BLaER1 treated with 17β-estradiol and CSF1 and Interleukin-3, amounts not matched to agents 10 nM and 100 nM (cell line): Measurements from ENCODE around the gene JAZF1.

Experiments
- H3K27ac ChIP-seq, 11 experiments: shearing (Covaris generic); formaldehyde crosslinking; 2 replicates each; pipeline ENCODE4 v1.8.1; 2022
- H3K27me3 ChIP-seq, 11 experiments: shearing (Covaris generic); formaldehyde crosslinking; 2 replicates each; pipeline ENCODE4 v1.8.1; 2022
- H3K36me3 ChIP-seq, 11 experiments: shearing (Covaris generic); formaldehyde crosslinking; 2 replicates each; pipeline ENCODE4 v1.8.1; 2022
- H3K4me1 ChIP-seq, 10 experiments: shearing (Covaris generic); formaldehyde crosslinking; 2 replicates each; pipeline ENCODE4 v1.8.1; 2022
- H3K4me2 ChIP-seq, 11 experiments: shearing (Covaris generic); formaldehyde crosslinking; 2 replicates each; pipeline ENCODE4 v1.8.1; 2022
- H3K4me3 ChIP-seq, 10 experiments: shearing (Covaris generic); formaldehyde crosslinking; 2 replicates each; pipeline ENCODE4 v1.8.1; 2022
- H3K9ac ChIP-seq, 11 experiments: shearing (Covaris generic); formaldehyde crosslinking; 2 replicates each; pipeline ENCODE4 v1.8.1; 2022
- H3K9me3 ChIP-seq, 11 experiments: shearing (Covaris generic); formaldehyde crosslinking; replicated peaks in 1 of 11; 2 replicates each; pipeline ENCODE4 v1.8.1; 2022
- H4K20me1 ChIP-seq, 11 experiments: shearing (Covaris generic); formaldehyde crosslinking; 2 replicates each; pipeline ENCODE4 v1.8.1; 2022
- Cebpa-rat ChIP-seq, 11 experiments: shearing (Covaris generic); IDR thresholded peaks; 2 replicates each; pipeline ENCODE4 v1.8.1; 2022

The JAZF1 gene

DNA sequence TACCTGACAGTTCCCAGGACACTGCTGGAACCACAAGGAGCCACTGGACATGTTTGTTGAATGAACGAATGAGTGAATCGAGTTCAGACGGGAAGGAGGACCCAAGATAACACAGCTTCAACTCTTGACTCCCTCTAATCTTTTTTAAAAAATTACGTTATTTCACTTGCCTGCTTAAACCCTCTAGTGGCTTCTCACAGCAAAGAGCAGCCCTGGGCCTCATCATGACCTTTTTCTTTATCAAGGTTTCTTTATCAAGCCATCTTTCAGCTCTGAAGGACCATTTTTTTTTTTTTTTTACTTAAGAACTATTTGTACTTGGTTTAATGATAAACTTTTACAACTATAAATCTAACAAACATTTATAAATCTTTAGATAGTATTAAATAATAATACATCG, 330.1 kb downstream of the JAZF1 start:
- H3K9ac ChIP-seq = no peak overlapping the region
- peaks cover 9 to 14% (median 11%) of the 10 kb centered on the region in 11 experiments; a peak in 21 of 22 replicates for H3K9me3 ChIP-seq
- H4K20me1 ChIP-seq = no peaks in the 10 kb centered on the region; a peak in 1 of 22 replicates
- H3K27ac ChIP-seq = no peak overlapping the region
- H3K4me1 ChIP-seq = no peaks in the 10 kb centered on the region
- no peak for TF ChIP-seq Cebpa-rat (IDR thresholded peaks at IDR 0.05)
- H3K36me3 ChIP-seq = peaks cover 0 to 43% (median 5%) of the 10 kb centered on the region in 11 experiments; a peak in 10 of 22 replicates
- H3K4me3 ChIP-seq = no peak overlapping the region
- no peaks in the 10 kb centered on the region for H3K27me3 ChIP-seq
- H3K4me2 ChIP-seq = no peak overlapping the region

DNA sequence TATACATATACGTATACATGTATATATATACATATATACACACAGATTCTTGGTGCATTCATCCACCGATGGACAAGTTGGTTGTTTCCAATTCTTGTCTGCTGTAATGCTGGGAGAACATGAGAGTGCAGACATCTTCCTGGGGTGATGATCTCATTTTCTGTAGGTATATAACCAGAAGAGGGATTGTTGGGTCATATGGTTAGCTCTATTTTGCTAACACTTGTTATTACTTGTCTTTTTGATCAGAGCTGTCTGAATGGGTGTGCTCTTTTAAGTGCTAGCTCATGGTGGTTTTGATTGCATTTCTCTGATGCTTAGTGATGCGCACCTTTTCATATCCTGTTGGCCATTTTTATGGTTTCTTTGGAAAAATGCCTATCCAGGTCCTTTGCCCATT, 334.2 kb downstream of the JAZF1 start:
- Histone ChIP-seq H3K4me1 (peaks cover 0 to 18% (median 5%) of the 10 kb centered on the region in 10 experiments; a peak in 9 of 20 replicates), H3K27me3 (no peaks in the 10 kb centered on the region), H3K4me2 (no peak overlapping the region), H3K27ac (no peak overlapping the region), H3K9ac (no peak overlapping the region), H4K20me1 (peaks cover 0 to 11% (median 0%) of the 10 kb centered on the region in 11 experiments; a peak in 4 of 22 replicates), H3K4me3 (no peak overlapping the region), H3K9me3 (no peaks in the 10 kb centered on the region), H3K36me3 (peaks cover 0 to 51% (median 0%) of the 10 kb centered on the region in 11 experiments; a peak in 6 of 22 replicates)
- TF ChIP-seq Cebpa-rat (IDR thresholded peaks at IDR 0.05) = no peak

DNA sequence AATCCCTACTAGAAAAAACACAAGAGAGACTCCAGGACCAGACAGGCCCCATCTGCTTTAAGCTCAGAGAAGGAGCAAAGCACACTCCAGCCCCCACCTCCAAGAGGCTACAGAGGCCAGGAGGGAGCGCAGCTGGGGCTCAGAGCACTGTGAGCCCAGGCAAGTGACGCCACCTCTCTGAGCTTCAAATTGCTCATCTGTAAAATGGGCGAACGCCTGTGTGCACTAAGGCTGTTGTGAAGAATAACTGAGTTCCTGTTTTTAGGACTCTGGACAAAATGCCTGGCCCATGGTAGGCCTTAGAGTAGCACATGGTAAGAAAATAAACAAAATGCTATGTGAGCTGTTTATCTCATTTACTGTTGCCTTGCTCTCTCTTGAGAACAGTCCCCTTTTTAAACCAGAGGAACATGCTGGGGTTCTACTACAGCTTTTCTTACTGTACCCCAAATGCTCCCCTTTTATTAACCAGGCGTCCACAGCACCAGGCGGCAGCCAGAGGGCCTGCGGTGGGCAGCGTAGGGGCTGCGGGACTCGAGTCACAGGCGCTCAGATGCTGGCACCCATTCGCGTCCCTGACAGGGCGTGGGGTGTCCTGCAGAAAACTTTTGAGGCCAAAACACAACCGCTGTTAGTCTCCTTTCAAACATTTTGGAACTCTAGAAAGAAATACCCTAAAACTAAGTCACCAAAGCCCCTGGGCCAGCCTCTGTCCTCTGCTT, 336.9 kb downstream of the JAZF1 start:
- Histone ChIP-seq H4K20me1 (peaks cover 0 to 13% (median 0%) of the 10 kb centered on the region in 11 experiments; a peak in 5 of 22 replicates), H3K4me3 (no peak overlapping the region), H3K4me2 (peak overlapping the region in 1 of 11 experiments; percentile 43; a peak in 1 of 22 replicates), H3K4me1 (peaks cover 7 to 44% (median 31%) of the 10 kb centered on the region in 10 experiments; a peak in 15 of 20 replicates), H3K27me3 (no peaks in the 10 kb centered on the region), H3K9me3 (no peaks in the 10 kb centered on the region), H3K36me3 (peaks cover 0 to 56% (median 12%) of the 10 kb centered on the region in 11 experiments; a peak in 11 of 22 replicates), H3K27ac (no peak overlapping the region), H3K9ac (no peak overlapping the region)
- TF ChIP-seq Cebpa-rat (IDR thresholded peaks at IDR 0.05) = no peak

DNA sequence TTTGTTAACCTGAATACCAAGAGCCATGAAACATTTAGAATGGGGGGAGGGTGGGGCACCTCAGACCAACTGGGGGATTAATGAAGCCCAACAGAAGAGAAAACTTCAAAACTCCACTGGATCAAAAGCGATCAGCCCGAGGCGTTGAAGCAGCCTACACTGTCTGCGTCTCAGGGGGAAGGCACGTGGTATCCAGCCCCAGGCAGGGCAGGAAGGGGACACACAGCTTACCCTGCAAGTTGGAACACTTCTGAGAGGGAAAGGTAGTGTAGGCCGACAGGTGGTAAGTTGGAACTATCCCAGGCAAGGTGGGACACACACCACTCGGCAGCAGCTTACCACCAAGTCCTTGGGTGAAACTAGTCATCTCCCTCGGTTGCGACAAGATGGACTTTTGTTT, 337.7 kb downstream of the JAZF1 start:
- Histone ChIP-seq H3K4me2 (peak overlapping the region in 6 of 11 experiments; percentile 9 to 43 (median 31); a peak in 7 of 22 replicates), H3K9me3 (no peaks in the 10 kb centered on the region), H3K4me1 (peaks cover 7 to 51% (median 35%) of the 10 kb centered on the region in 10 experiments; a peak in 15 of 20 replicates), H3K27me3 (no peaks in the 10 kb centered on the region), H3K9ac (no peak overlapping the region), H4K20me1 (peaks cover 0 to 13% (median 0%) of the 10 kb centered on the region in 11 experiments; a peak in 5 of 22 replicates), H3K36me3 (peaks cover 0 to 63% (median 20%) of the 10 kb centered on the region in 11 experiments; a peak in 13 of 22 replicates), H3K27ac (no peak overlapping the region), H3K4me3 (no peak overlapping the region)
- TF ChIP-seq Cebpa-rat (IDR thresholded peaks at IDR 0.05) = no peak

DNA sequence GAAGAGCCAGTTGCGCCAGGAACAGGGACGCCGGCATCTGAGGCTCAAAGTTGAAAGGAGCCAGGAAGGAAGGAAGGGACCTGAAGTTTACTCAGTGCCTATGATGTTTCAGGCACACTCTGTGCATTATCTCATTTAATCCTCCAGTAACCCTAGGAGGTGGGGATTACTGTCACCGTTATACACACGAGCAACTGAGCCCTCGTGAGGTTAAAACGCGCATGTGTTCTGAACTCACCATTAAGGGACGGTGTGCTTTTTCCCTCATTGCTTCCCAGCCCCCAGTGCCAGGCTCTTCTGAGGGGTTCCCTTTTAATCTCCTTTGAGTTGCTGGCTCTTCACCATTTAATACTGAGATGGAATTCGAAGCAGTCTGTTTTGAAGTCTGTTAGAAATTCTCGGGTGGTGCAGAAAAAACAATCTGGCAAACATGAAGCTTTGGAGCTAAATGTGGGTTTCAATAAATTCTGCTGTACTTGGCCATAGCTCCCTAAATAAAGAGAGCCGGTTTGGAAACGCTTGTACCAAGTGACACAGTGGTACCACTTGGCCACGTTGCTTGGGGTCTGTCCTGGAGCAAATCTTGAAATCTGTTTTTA, 338.4 kb downstream of the JAZF1 start:
- TF ChIP-seq Cebpa-rat (IDR thresholded peaks at IDR 0.05) = no peak

DNA sequence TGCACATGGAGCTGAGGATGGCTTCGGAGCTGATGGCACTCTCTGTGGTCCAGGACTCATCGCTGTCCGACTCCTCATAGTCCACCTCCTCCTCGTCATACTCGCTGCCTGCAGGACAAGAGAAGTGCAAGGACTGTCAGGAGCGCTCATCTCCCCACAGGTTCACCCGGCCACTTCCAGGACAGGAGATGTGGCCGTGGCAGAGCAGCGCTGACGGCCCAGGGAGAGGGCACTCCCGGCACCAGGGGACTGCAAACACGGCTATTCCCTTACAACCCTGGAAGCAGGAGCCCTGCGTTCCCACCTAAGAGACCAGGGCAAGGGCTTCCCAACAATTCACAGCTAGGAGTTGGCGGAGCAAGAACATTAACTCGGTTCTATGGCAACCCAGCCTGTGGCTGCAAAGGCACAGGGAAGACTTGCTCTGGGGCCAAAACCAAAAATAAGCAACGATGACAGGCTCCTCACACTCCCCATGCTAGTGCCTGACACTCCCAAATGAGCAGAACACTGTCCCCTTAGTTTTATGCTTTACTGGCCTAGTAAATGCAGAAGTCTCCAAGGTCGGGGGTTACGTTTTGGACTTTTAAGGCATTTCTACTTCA, 339.7 kb downstream of the JAZF1 start:
- no peaks in the 10 kb centered on the region for H3K27me3 ChIP-seq
- H3K27ac ChIP-seq = no peak overlapping the region
- H3K4me1 ChIP-seq = peaks cover 7 to 51% (median 35%) of the 10 kb centered on the region in 10 experiments; a peak in 15 of 20 replicates
- no peaks in the 10 kb centered on the region for H3K9me3 ChIP-seq
- no peak overlapping the region for H3K9ac ChIP-seq
- peaks cover 0 to 13% (median 0%) of the 10 kb centered on the region in 11 experiments; a peak in 5 of 22 replicates for H4K20me1 ChIP-seq
- H3K4me2 ChIP-seq = peak overlapping the region in 8 of 11 experiments; percentile 10 to 76 (median 65); a peak in 15 of 22 replicates
- H3K4me3 ChIP-seq = no peak overlapping the region
- TF ChIP-seq Cebpa-rat (IDR thresholded peaks at IDR 0.05) = no peak
- H3K36me3 ChIP-seq = peaks cover 0 to 75% (median 40%) of the 10 kb centered on the region in 11 experiments; a peak in 15 of 22 replicates

More for the DNA sequence above, 338.4 kb downstream of the JAZF1 start:
- Histone ChIP-seq H3K4me3 (no peak overlapping the region), H3K4me2 (peak overlapping the region in 2 of 11 experiments; percentile 33 to 43; a peak in 2 of 22 replicates), H3K27ac (no peak overlapping the region), H3K4me1 (peaks cover 7 to 51% (median 35%) of the 10 kb centered on the region in 10 experiments; a peak in 15 of 20 replicates), H3K36me3 (peaks cover 0 to 70% (median 27%) of the 10 kb centered on the region in 11 experiments; a peak in 13 of 22 replicates), H3K9me3 (no peaks in the 10 kb centered on the region), H3K9ac (no peak overlapping the region), H4K20me1 (peaks cover 0 to 13% (median 0%) of the 10 kb centered on the region in 11 experiments; a peak in 5 of 22 replicates), H3K27me3 (no peaks in the 10 kb centered on the region)

DNA sequence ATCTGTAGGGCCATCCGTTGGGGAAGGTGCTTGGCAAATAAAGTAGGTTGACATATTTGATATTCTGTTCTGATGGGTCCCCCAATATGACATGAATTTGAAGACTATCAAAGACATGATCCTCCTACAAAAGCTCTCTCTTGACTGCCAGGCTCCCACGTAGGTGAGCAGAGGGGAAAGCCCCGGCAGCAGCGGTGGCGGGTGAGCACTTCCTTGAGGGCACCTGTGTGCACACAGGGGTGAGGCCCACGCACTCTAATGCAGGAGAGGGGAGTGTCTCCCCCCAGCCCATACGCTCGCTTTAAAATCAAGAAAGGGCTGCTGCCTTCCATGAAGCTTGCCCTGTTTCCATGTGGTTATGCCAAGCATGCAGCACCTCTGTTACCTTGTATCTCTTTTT, 340.3 kb downstream of the JAZF1 start:
- peaks cover 4 to 80% (median 46%) of the 10 kb centered on the region in 11 experiments; a peak in 17 of 22 replicates for H3K36me3 ChIP-seq
- H3K4me1 ChIP-seq = peaks cover 7 to 51% (median 35%) of the 10 kb centered on the region in 10 experiments; a peak in 15 of 20 replicates
- H4K20me1 ChIP-seq = peaks cover 0 to 14% (median 0%) of the 10 kb centered on the region in 11 experiments; a peak in 5 of 22 replicates
- H3K9ac ChIP-seq = no peak overlapping the region
- H3K27ac ChIP-seq = no peak overlapping the region; a peak in 1 of 22 replicates
- no peaks in the 10 kb centered on the region for H3K9me3 ChIP-seq
- H3K27me3 ChIP-seq = no peaks in the 10 kb centered on the region
- peak overlapping the region in 8 of 11 experiments; percentile 10 to 76 (median 65); a peak in 15 of 22 replicates for H3K4me2 ChIP-seq
- TF ChIP-seq Cebpa-rat (IDR thresholded peaks at IDR 0.05) = no peak
- no peak overlapping the region for H3K4me3 ChIP-seq

DNA sequence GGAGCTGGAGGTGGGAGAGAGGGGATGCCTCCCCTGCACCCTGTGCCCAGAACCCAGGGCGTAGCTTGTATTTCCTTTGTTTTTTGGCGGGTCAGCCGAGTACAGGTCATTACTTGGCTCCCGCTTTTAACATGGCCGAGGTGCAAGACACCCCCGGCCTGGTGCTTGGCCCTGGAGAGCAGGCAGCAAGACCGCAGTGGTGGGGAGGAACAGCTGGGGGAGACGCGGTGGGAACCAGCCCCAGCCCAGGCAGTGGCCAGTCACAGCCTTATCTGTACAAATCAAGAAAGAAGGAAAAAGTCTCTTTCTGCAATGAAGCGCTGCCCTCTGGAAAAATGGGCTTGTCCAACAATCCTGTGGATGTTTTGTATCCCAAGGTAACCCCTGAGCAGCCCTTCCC, 341.5 kb downstream of the JAZF1 start:
- peaks cover 13 to 92% (median 58%) of the 10 kb centered on the region in 11 experiments; a peak in 20 of 22 replicates for H3K36me3 ChIP-seq
- H3K27me3 ChIP-seq = no peaks in the 10 kb centered on the region
- no peak overlapping the region for H3K27ac ChIP-seq
- no peak overlapping the region for H3K4me3 ChIP-seq
- peak overlapping the region in 7 of 11 experiments; percentile 24 to 76 (median 68); a peak in 12 of 22 replicates for H3K4me2 ChIP-seq
- peaks cover 7 to 56% (median 41%) of the 10 kb centered on the region in 10 experiments; a peak in 16 of 20 replicates for H3K4me1 ChIP-seq
- peaks cover 0 to 17% (median 0%) of the 10 kb centered on the region in 11 experiments; a peak in 6 of 22 replicates for H4K20me1 ChIP-seq
- H3K9me3 ChIP-seq = 0 out of 22 replicates have a peak, but pooled peaks cover 0 to 4% (median 0%) of the 10 kb centered on the region in 11 experiments
- no peak overlapping the region for H3K9ac ChIP-seq
- no peak for TF ChIP-seq Cebpa-rat (IDR thresholded peaks at IDR 0.05)
